Bone marrow (tissue), 2 donors: ENCODE results near the gene PPEF1.
"Not testable (repeated sequence)": the region's sequence is repeated elsewhere in the genome, so short reads cannot be mapped to it uniquely, and the experiment has no call there.

ENCODE experiments used
- DNase-seq, 2 donors: peaks; one replicate each; lab custom pipeline; 2025; lab: John Stamatoyannopoulos, UW

Gene PPEF1

GRCh38 chrX:18702362-18703195 lies 4.9 kb upstream of the PPEF1 start:
- no peak for DNase-seq

- DNase-seq, result no peak
Observed at GRCh38 chrX:18709833-18710232, 2.4 kb downstream of the PPEF1 start.

- DNase-seq, result no peak
Observed at GRCh38 chrX:18714910-18715309, 7.5 kb downstream of the PPEF1 start.

- no peak for DNase-seq
Observed at GRCh38 chrX:18719852-18720251, 12.4 kb downstream of the PPEF1 start.

- no peak for DNase-seq
Observed at GRCh38 chrX:18721683-18722499, 14.4 kb downstream of the PPEF1 start.

GRCh38 chrX:18722500-18723071 lies 15.1 kb downstream of the PPEF1 start:
- DNase-seq, result no peak

- DNase-seq, result no peak
Observed at GRCh38 chrX:18725310-18725943, 18.0 kb downstream of the PPEF1 start.

- DNase-seq, result no peak
Observed at GRCh38 chrX:18733287-18733686, 25.8 kb downstream of the PPEF1 start.

- not testable (repeated sequence) for DNase-seq
Observed at GRCh38 chrX:18739609-18740008, 32.2 kb downstream of the PPEF1 start.

- no peak for DNase-seq
Observed at GRCh38 chrX:18748499-18748898, 41.1 kb downstream of the PPEF1 start.

GRCh38 chrX:18753631-18754030 lies 46.2 kb downstream of the PPEF1 start:
- DNase-seq, result no peak

GRCh38 chrX:18755651-18756050 lies 48.2 kb downstream of the PPEF1 start:
- DNase-seq, result no peak

GRCh38 chrX:18757956-18758932 lies 50.8 kb downstream of the PPEF1 start:
- no peak for DNase-seq

GRCh38 chrX:18761750-18762149 lies 54.3 kb downstream of the PPEF1 start:
- no peak for DNase-seq

GRCh38 chrX:18763106-18763505 lies 55.7 kb downstream of the PPEF1 start:
- not testable (repeated sequence) for DNase-seq

- DNase-seq, result no peak
Observed at GRCh38 chrX:18769364-18769763, 61.9 kb downstream of the PPEF1 start.

GRCh38 chrX:18769812-18770573 lies 62.5 kb downstream of the PPEF1 start:
- DNase-seq, result no peak

- no peak for DNase-seq
Observed at GRCh38 chrX:18789916-18790315, 82.5 kb downstream of the PPEF1 start.

GRCh38 chrX:18792828-18793227 lies 85.4 kb downstream of the PPEF1 start:
- no peak for DNase-seq

GRCh38 chrX:18793601-18794089 lies 86.2 kb downstream of the PPEF1 start:
- DNase-seq, result no peak
